GM19240 (cell line): ENCODE results near the gene LARGE1.
"Not testable (repeated sequence)": the region's sequence is repeated elsewhere in the genome, so short reads cannot be mapped to it uniquely, and the experiment has no call there.

Source experiments
- DNase-seq: peaks from one replicate; pipeline ENCODE4 v3.0.0; 2011; ENCODE audit warnings: low spot score; ENCODE audit not compliant: insufficient read length

Gene LARGE1

DNA sequence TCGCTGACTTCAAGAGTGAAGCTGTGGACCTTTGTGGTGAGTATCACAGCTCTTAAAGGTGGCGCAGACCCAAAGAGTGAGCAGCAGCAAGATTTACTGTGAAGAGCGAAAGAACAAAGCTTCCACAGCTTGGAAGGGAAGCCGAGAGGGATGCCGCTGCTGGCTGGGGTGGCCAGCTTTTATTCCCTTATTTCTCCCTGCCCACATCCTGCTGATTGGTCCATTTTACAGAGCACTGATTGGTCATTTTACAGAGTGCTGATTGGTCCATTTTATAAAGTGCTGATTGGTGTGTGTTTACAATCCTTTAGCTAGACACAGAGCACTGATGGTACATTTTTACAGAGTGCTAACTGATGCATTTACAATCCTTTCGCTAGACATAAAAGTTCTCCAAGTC is 353.8 kb downstream of the LARGE1 start:
- not testable (repeated sequence) for DNase-seq

DNA sequence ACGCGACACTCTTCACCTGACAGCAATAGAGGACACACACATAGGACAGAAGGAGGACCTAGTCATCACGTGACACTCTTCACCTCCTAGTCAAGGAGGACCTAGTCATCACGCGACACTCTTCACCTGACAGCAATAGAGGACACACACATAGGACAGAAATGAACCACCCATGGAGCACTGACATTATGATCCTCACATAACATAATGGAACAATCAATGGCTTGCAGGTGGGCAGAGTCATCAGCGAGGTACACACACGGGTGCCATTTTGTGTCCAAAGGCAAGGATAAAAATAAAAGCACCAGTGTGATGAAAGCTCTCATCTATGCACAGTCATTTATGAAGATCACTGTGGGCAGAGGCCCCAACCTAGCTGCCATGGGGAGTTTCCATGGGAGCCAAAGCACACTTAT is 354.7 kb downstream of the LARGE1 start:
- DNase-seq: no peak

DNA sequence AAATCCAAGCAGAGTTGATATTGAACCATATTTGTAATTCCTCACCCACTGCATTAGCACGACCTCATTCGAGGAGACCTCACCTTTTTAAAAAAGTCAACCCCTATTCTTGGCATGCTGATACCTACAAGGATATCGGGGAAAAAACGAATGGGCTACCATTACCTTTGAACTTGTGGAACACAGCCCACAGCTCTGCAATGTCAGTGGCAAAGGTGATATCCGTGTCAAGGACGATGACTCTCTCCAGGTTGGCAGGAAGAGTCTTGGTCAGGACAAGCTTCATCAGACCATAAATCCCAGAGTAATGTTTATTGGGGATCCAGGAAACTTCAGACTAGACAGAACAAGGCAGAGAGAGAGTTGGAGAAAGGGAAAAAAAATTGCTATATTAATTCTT is 355.6 kb downstream of the LARGE1 start:
- no peak for DNase-seq

DNA sequence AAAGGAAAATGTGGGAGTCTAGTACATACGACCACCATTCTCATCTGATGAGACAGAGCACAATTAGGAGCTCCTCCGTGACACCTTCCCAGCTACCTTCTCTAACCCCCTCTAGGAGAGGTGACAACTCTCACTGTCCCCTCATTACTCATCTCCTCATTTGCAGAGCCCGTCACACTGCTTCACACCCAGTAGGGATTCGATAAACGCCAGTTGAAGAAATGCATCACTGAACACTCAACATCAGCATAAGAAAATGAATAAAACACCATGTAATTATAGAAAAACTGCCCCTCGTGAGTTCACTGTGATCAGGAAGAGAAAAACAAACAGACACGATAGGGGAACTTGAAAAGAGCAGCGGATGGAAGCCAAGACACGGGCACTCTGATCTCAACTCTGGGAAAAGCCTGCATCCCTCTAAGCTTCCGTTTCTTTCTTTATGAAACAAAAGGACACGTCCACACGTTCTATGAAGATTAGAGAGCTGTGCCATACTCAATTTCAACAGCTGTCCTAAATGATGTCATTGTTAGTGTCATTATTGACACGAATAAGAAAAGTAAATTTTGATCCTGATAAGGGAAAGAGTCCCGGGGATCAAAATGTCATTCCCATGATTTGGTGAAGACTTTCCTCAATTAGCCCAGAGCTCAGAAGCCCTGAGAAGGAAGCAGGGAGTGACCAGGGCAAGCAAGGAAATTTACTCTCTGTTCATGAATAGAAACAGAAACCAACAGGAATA is 356.9 kb downstream of the LARGE1 start:
- no peak for DNase-seq

DNA sequence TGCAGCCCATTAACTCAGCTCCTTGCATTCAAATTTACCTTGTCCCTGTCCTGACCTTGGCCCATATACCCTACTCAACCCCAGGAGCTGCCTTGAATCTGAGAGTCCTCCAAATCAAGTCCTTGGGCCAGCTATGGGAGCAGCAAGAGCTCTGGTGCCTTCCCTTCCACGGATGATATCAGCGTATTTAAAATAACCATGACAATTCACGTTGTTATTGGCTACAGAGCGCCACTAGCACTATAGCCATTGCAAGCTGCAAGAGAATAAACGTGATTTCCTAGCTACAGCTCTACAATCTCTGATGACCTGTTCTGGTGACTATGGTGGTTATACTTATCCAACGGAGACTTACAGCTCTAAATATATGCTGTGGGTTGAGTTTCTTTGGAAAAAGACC is 357.8 kb downstream of the LARGE1 start:
- DNase-seq: no peak

DNA sequence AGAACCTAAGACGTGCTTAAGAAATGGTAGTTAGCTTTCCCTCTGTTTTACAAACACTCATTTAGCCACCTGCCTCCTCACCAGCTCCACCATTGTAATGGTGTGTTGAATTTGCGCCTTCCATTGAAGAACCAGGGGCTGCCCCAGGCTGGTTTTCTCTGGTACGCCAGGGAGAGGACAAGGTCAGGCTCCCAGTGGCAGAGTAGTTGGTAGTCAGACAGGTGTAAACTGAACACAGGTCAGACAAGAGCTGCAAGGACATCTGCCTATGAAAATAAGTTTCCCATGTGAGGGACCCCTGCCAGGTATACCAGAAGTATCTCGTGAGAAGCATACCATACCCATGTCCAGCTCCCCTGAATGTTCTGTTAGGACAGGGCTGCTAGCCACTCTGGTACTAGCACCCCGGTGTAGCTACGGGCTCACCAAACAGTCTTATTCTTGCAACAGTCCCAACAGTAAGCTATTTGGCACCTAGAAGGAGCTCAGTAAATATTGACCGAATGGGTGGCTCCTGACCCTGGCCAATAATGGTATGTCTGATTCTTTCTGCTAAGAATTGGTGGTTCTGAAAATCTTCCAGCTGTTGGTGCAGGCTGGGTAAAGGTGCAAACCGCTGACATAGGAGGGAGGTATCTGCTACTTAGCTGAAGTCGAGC is 359.0 kb downstream of the LARGE1 start:
- no peak for DNase-seq

DNA sequence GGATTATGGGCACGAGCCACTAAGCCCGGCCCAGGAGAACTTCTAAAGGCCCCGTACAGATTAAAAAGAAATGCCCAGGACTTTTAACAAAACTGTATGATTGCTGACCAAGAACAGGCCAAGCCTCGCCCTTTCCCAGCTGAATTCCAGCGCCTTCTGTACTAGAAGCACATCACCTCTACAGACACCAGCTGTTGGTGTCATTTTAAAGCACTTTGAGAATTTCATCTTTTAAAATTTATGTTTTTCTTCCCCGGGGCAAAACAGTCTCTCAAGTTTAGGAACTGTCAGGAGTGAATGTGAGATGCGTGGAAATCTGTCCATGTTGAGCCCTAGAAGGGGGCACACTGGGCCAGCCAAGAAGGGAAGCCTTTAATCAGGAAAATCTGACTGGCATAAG is 362.4 kb downstream of the LARGE1 start:
- no peak for DNase-seq

DNA sequence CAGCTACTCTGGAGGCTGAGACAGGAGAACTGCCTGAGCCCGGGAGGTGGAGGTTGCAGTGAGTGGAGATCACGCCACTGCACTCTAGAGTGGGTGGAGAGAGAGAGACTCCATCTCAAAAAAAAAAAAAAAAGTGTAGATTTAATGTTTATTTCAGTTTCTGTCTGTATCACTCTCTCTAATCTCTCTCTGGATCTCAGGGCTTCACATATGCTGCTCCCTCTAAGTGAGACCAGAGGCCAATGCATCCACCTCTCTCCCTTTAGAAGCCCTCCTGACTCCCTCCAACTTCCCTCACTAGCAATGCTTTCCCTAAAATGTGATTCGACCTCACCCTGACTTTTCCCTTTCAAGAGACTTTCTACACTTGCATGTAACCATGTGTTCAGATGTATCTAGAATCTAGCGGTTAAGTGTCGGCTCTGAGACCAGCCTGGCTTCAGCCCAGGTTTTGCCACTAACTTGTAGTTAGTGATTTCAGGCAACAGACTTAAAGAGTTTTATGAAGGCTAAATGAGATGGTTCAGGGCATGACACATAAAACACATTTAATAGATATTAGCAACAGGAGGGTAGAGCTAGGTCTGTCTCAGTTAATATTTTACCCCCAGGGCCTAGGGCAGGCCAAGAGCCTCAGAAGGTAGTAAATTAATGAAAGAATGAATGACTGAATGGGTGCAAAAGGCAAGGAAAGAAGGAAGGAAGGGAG is 364.3 kb downstream of the LARGE1 start:
- DNase-seq: no peak

DNA sequence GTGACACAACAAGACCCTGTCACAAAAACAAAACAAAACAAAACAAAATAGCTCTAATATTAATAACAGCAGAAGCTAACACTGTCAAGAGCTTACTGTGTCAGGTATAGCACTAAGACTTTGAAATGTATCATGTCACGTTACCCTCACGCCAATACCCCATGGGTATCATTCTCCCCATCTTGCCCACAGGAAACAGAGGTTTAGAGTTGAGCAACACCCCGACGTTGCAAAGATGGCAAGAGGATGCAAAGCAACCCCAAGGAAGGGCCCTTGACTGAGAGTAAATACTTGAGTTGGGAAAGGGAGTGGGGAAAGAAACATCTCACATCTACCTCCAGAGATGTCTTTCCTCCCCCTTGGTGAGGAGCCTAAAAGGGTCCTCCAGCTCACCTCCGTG is 366.8 kb downstream of the LARGE1 start:
- no peak for DNase-seq

DNA sequence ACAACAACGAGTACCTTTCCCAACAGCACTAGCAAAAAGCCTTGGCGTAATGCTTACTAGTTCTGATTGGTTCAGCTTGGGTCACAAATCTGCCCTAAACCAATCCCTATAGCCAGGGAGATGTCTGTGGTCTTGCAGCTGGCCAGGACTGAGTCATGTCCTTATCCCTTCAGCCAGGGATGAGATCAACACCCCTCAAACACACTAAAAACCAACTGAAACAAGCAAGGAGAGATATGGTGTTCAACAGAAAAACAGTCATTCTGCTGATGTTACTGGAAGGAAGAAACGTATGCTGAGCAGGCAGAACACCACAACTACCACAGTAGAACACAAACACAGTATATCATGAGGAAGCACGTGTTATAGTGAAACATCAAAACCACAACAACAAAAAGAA is 375.6 kb downstream of the LARGE1 start:
- DNase-seq: no peak

DNA sequence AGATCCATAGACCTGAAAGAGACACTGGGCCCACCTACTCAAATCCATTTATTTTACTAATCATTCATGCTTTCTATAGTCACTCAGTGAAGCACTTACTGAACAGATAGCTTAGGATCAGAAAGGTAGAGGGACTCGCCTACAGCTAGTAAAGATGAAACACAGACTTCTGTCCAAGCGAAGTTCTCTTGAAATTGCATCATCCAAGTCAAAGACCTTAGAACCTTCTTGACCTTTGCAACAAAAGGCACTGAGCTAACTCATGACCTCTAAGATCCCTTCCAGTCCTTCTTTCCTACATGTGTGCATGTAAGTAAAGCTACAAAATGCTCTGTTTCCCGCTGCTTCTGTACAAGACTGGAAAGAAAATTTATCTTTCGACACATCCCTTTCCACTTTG is 377.6 kb downstream of the LARGE1 start:
- DNase-seq: no peak

DNA sequence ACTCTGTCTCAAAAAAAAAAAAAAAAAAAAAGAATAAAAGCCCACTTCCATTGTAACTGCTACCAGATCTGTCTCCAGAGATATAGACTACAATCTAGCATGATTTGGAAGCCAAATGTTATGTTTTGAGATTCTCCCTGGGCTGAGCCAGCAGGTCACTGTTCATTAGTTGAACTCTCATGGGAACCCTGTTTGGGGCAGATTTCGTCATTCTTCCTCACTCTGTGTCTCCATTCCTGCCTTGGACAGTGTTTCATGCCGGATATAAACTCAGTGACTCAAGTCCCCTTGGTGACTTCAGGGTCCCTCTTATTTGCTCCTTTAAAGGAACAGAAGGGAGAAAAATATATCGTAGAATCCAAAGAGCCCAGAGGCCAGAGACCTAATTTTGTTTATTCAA is 378.1 kb downstream of the LARGE1 start:
- DNase-seq: no peak

DNA sequence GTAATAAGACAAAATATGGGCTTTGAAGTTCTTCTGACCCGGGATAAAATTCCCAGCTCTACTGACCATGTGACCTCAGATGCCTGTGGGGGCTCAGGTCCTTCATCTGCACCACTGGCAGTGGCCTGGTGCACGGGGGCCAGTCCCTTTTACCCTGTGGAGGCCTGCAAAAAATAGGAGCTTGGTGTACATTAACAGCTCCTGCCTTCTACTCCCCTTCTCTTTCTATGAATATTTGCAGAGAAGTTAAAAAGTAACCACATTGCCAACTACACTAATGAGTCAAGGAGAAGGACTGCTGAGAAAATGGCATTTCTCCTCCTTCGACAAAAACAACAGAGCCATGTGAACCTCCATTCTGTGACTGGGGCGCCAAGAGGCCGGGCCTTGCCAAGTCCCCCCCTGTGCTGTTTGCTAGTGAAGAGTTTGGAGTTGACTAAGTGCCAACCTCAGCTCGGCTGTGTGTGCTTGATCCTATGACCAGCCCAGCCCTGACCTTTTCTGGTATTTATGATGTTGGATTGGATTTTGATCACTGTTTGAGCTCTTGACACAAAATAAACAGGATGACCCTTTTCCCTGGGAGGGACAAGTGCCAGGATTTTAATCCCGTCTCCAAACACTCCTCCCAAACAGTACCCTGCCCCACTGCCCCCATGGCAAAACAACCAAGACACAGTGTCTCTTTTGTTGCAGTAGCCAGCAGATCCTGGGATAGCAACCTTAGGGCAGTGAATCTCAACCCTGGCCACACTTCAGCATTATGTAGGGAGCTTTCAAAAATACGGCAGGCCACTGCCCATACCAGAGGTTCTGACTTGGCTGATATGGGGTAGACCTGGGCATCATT is 380.1 kb downstream of the LARGE1 start:
- no peak for DNase-seq

DNA sequence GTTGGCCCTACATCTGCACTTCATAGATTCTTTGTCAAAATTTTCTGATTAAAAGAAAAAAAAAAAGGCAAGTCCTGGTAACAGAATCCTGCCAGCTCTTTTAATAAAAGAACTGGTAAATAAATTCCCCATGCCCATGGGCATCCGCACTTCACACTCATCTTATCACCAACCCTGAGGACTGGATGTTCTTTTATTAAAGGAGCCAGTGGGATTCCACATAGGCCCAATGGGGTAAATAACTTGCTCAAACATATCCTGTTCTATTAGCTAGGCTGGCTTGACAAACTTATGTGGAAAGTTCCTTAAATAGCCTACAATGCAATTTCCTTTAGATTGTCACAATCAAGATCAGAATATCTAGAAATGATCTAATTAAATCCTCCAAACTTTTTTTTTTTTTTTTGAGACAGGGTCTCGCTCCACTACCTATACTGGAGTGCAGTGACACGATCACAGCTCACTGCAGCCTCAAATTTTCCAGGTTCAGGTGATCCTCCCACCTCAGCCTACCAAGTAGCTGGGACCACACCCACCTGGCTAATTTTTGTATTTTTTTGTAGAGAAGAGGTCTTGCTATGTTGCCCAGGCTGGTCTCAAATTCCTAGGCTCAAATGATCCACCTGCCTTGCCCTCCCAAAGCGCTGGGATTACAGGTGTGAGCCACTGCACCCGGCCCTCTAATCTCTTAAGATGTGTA is 380.9 kb downstream of the LARGE1 start:
- DNase-seq: no peak

DNA sequence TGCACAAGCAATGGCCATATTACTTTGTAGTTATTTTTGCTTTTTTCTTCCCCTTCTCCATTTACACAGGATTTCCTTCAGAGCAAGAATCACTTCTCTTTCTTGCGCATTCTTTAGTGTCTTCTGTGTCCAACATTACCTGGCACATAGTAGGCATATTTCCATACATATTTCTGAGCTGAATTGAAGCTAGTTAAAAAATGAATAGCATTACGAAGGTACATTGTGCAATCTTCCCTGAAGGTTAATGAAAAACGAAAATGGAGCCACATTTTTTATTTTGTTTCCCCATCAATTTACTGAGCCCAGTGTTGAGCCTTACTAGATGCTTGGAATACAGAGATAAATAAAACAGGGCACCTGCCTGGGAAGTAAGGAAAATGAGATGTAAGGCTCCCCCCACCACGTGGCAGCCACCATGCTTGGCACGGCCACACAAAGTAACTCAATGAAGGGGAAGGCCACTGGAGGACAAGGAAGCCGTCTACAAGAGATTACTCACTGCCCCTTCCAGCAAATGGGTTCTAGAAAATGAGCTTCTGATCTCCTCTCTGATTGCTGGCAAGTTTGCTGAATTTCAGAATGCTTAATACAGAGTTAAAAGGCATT is 381.9 kb downstream of the LARGE1 start:
- DNase-seq: no peak

DNA sequence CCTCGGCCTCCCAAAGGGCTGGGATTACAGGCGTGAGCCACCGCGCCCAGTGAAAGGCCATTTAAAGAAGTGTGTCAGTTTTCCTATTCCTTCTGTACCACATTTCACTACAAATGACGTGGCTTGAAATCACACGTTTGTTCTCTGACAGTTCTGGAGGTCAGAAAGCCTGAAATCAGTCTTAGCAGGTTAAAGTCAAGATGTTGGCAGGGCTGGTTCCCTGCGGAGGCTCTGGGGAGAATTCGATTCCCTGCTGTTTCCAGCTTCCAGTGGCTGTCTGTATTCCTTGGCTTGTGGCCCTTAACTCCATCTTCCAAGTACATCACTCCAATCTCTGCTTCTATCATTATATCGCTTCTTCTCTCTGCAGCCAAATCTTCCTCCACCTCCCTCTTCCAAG is 383.2 kb downstream of the LARGE1 start:
- DNase-seq: no peak

DNA sequence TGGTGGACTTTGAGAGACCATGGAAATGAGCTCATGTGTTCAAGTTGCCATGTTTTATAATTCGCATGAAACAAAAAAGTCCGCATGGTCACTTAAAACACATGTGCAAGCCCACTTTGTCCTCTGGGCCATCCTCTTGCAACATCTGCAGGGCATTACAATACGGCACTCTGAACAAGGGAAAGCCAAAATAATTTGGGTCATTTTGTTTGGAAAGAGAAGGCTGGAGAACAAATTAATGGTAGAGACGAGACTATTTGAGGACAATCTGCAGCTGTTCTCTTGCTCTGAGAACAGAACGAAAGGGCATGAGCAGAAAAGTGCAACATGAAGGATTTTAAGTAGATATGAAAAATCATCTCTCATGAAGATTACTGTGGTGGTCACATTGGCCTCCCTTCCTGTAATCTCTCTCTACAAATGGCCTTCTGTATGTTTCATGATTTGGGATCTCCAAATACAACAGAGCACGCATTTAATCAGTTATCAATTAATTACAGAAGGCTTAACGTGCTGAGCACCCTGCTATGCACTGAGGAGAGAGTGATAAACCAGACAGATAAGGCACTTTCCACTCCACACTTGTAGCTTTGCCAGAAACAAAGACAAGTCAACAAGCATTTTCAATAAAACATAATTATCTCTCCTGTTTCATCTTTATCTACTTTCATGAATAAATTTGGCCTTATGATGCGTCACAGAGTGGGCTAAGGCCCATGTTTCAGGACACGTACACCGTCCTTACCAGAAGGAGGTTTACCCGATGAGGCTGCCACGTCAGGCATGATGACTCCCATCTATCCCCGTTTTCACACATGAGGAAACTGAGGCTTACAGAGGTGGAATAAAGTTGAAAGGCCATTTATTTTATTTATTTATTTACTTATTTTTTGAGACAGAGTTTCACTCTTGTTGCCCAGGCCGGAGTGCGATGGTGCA is 384.1 kb downstream of the LARGE1 start:
- no peak for DNase-seq

DNA sequence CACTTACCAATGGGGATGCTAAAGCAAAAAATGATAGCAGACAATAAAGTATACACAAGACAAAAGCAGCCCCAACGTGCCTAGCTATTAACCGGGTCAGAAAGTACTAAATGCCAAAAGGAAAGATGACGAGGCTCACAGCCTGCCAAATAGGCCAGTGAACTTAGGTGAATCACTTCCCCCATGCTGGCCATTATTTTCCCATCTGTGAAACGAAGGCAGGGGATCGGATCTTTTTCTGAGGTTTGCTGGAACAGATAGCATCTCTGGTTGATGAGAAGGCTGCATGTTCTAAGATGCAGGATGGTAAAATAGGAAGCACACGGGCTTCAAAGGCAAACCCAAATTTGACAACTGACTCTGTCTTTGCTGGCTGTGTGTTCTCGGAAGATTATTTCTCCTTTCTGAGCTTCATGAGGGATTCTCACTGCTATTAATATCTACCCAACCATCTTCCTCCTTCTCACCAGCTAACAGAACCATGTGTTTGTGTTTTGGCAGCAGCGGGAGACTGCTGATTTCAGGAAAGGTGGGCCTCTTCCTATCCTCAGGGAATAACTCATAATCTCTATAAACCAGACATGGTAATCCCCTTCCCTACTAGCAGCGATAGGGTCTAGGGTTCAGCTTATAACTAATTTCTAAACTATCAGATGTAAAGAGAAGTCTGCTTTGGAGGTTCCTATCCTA is 390.7 kb downstream of the LARGE1 start:
- DNase-seq: no peak

DNA sequence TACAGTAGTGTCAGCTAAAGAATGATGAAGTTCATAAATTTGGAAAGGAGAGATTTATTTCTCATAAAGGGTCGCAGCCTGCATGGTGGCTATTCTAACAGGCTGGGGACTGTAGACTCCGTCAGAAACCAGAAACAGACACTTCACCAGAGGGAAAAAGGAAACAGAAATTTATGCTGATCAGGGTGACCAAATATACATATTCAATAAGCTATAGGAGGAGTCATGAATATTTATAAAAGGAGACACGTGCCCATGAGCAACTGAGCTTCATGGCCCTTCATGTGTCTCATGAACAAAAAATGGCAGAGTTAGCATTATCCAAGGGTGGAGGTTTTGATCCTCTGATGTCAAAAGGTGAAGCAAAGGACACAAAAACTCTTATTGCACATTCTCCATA is 392.1 kb downstream of the LARGE1 start:
- no peak for DNase-seq
